Femur (tissue), 1 donor: ENCODE measurements around the gene ERCC1.

Experiments used
- DNase-seq: peaks from one replicate; pipeline ENCODE4 v3.0.0-alpha.2; 2017

The ERCC1 gene

GRCh38 chr19:45423589-45424190 is at the start of gene ERCC1:
Gene ERCC1, minus strand, starts transcription at chr19:45423917. Its CDS starts 543 bp downstream, at chr19:45423374.
- peak; percentile 95 for DNase-seq

- no peak for DNase-seq
These were observed 49.6 kb upstream of the ERCC1 start for GRCh38 chr19:45473367-45473681.

GRCh38 chr19:45472563-45473366 is 49.0 kb upstream of the ERCC1 start:
- DNase-seq: peak; percentile 75

- DNase-seq: no peak
These were observed 48.3 kb upstream of the ERCC1 start for GRCh38 chr19:45471931-45472562.

GRCh38 chr19:45471111-45471930 is 47.6 kb upstream of the ERCC1 start:
- DNase-seq: no peak

GRCh38 chr19:45470762-45471081 is 47.0 kb upstream of the ERCC1 start:
- DNase-seq: peak; percentile 55

GRCh38 chr19:45469945-45470761 is 46.4 kb upstream of the ERCC1 start:
- peak; percentile 68 for DNase-seq

- peak; percentile 95 for DNase-seq
These were observed 45.6 kb upstream of the ERCC1 start for GRCh38 chr19:45469132-45469944.

- DNase-seq: no peak
These were observed 45.0 kb upstream of the ERCC1 start for GRCh38 chr19:45468803-45469131.

GRCh38 chr19:45468159-45468651 is 44.5 kb upstream of the ERCC1 start:
- DNase-seq: peak; percentile 48

GRCh38 chr19:45467456-45468158 is 43.9 kb upstream of the ERCC1 start, which contains the start of gene FOSB:
Gene FOSB, plus strand, starts transcription at chr19:45467996. Its CDS starts 591 bp downstream, at chr19:45468587.
- DNase-seq: peak; percentile 96

GRCh38 chr19:45467115-45467455 is 43.4 kb upstream of the ERCC1 start:
- DNase-seq: no peak

- no peak for DNase-seq
These were observed 41.2 kb upstream of the ERCC1 start for GRCh38 chr19:45464852-45465441.

- no peak for DNase-seq
These were observed 40.6 kb upstream of the ERCC1 start for GRCh38 chr19:45464274-45464673.

GRCh38 chr19:45463241-45463640 is 39.5 kb upstream of the ERCC1 start:
- no peak for DNase-seq

- DNase-seq: no peak
These were observed 38.5 kb upstream of the ERCC1 start for GRCh38 chr19:45462174-45462573.

- DNase-seq: no peak
These were observed 37.2 kb upstream of the ERCC1 start for GRCh38 chr19:45460807-45461347.

- DNase-seq: no peak
These were observed 34.1 kb upstream of the ERCC1 start for GRCh38 chr19:45457776-45458175.

GRCh38 chr19:45456500-45456815 is 32.7 kb upstream of the ERCC1 start:
- DNase-seq: no peak
